GM18502 (cell line): ENCODE measurements around the gene HS2ST1.
"Not testable (repeated sequence)": the region's sequence is repeated elsewhere in the genome, so short reads cannot be mapped to it uniquely, and the experiment has no call there.

Source experiments
- ATAC-seq: cut with Tn5 transposase; IDR thresholded peaks from one replicate; pipeline ENCODE4 v1.9.1; 2021; ENCODE audit warnings: mild to moderate bottlenecking; ENCODE audit not compliant: unreplicated experiment, poor library complexity

Gene HS2ST1

DNA sequence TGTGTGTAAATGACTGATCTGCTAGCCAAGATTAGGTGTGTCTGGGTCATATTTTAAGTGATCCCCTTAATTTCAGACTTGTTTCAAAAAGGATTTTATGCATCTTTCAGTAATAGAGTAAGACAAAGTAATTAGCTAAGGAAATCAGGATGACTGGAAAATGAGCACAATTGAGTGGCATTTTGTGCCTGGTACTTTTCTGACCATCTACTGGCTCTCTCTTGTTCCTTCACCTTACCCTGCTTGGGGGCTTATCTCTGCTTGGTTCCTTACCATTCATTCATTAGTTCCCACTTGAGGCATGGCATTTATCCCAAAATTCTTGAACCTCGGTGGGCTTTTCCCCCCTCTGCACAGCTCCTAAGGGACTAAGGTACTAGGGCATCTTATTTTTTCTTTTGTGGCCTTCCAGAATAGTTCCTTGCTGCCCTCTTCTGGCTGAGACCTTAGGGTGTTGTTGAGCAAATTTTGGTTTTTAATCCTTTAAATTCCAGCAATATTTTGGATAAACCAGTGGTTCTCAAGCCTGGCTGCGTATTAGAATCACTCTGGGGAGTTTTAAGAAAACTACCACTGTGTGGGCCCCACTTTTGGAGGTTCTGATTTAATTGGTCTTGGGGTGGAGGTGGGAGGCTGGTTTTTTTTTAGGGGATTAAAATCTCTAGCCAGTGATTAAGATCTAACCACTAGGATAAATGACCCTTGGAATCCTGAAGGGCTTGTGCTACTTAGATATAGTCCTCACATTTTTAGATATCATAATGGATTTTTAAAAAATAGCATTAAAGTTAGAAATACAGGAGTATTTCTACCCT lies 50.8 kb downstream of the HS2ST1 start:
- ATAC-seq = no peak

DNA sequence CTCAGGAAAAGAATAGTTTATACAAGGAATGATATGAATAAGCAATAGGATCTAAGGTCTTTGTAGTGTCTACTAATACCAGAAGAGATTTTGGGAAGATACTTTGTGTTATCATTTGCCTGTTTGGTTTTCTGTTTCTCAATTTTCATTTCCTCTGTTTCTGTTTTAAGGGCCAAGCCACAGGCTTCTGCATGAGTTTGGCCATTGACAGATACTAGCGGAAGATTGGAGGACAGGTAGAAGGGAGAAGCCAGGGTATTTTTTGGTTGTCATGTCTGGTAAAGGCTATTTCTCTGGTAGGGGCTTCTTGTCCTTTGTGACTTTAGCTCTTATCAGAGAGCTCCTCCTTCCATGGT lies 51.4 kb downstream of the HS2ST1 start:
- peak; percentile 53 for ATAC-seq

DNA sequence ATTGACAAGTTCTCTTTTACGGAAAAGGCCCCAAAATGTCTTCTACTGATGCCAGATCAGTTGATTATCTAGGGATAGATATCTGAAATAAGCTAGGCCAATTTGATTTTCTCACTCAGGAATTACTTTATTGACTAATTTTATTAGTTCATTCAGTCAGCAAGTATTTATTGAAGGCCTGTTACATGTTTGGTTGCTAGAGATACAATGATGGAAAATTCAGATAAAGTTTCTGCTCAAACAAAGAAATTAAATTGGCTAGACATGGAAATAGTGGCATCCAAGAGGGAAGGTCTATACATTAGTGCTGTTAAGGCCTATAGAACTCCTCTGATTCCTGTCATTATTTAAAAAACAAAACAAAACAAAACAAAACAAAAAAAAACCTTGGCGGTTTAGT lies 56.5 kb downstream of the HS2ST1 start:
- ATAC-seq = no peak

DNA sequence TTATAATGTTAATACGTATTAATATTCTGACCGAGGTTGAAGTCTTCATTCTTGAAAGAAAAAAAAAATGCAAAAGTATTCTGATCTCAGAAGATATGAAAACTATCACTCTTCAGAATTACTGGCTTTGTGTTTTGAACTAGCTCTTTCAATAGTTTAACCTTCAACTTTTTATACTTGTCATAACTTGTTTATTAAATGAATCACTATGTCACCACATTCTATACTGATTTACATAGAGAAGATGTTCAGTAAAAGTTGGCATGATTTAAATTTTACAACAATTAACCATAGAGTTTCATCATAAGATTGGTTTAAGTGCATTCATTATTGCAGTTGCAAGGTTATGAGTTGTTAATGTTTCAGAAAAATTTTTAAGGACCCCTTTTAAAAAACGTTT lies 57.3 kb downstream of the HS2ST1 start:
- no peak for ATAC-seq

DNA sequence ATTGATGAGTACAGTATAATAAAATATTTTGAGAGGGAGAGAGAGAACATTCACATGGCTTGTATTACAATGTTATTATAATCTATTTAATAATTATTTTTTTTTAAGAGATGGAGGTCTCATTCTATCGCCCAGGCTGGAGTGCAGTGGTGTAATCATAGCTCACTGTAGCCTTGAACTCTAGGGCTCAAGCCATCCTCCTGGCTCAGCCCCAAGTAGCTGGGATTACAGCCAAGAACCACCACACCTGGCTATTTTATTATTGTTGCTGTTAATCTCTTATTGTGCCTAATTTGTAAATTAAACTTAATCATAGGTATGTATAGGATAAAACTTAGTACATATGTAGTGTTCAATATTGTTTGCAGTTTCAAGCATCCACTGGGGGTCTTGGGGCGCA lies 57.8 kb downstream of the HS2ST1 start:
- ATAC-seq = no peak

DNA sequence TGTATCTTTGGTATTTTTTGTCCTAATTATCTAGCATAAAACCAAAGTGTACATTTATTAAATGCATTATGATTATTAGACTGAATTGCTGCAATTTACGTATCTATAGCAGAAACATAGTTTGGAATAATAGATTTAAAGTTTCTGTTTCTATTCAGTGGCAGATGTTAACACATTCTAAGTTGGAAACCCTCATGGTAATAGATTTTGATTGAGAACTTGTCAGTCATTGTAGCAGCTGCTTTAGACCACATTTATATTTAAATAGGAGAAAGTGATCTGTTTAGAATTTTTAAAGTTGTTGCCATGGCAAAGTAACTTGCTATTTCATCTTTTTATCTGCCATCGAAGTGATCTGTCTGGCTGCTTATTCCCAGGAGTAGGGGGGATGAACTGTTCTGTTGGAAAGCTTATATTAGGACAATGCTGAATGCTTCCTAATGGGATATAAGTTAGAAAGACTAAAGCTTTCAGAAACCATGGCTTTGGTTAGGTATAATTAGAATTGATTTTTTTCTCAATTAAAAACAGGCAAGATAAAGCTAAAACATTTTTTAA lies 61.6 kb downstream of the HS2ST1 start:
- no peak for ATAC-seq

DNA sequence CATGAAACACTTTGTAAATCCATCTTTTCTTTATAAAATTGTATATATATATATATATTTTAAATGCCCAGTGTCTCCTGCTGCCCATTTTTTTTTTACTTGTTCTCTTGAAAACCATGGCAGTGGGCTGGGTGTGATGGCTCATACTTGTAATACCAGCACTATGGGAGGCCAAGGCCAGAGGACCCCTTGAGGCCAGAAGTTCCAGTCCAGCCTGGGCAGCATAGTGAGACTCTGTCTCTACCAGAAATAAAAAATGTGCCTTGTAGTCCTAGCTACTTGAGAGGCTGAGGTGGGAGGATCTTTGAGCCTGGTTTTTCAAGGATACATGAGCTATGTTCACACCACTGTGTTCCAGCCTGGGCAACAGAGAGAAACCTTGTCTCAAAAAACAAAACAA lies 62.2 kb downstream of the HS2ST1 start:
- ATAC-seq = no peak

DNA sequence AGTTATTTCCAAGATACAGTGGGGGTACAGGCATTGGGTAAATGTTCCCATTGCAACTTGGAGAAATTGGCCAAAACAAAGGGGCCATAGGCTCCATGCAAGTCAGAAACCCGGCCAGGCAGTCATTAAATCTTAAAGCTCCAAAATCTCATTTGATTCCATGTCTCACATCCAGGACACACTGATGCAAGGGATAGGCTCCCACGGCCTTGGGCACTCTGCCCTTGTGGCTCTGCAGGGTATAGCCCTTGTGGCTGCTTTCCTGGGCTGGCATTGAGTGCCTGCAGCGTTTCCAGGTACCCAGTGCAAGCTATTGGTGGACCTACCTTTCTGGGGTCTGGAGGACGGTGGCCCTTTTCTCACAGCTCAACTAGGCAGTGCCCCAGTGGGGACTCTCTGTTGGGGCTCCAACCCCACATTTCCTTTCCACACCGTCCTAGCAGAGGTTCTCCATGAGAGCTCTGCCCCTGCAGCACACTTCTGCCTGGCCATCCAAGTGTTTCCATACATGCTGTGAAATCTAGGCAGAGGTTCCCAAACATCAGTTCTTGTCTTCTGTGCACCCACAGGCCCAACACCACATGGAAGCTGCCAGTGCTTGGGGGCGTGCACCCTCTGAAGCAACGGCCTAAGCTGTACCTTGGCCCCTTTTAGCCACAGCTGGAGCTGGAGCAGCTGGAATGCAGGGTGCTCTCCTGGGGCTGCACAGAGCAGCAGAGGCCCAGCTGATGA lies 67.2 kb downstream of the HS2ST1 start:
- no peak for ATAC-seq

DNA sequence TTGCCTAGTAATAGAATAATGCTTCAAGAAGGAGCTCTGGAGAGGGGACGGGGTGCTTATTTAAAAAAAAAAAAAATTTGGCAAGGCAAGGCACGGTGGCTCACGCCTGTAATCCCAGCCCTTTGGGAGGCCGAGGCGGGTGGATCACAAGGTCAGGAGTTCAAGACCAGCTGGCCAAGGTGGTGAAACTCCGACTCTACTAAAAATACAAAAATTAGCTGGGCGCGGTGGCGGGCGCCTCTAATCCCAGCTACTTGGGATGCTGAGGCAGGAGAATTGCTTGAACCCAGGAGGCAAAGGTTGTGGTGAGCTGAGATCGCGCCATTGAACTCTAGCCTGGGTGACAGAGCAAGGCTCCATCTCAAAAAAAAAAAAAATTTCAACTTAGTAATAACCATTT lies 69.2 kb downstream of the HS2ST1 start:
- ATAC-seq = not testable (repeated sequence)

DNA sequence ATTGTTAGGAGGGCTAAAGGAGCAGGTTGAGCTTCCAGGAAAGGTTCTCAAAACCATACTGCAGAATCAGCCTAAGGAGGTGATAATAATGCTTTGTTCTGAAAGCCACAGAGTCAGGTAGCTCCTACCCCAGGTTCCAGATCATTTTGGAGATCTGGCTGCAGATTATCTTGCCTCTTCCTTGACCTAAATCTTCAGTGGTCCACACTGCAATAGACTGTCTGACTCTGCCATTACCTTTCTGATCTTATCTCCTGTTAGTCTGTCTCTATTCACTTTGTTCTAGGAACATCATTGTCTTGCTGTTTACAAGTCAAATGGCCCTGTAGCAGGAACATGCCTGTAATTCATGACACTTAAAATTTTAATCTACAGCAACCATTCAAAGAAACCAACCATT lies 73.0 kb downstream of the HS2ST1 start:
- ATAC-seq = no peak

DNA sequence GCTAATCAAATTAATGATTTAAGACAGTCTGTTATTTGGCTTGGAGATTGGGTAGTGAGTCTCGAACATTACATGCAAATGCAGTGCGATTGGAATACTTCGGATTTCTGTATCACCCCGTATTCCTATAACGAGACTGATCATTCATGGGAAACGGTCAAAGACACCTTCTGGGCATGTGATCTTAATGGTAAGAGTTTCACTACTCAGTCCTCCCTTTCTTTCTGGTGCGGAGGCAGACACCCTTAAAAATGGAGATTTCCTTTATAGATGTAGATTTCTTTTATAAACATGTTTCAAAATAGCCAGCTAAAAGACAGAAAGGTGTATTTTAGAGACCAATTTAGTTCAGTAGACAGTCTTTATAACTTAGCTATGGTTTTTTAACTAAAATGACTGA lies 74.4 kb downstream of the HS2ST1 start:
- no peak for ATAC-seq

DNA sequence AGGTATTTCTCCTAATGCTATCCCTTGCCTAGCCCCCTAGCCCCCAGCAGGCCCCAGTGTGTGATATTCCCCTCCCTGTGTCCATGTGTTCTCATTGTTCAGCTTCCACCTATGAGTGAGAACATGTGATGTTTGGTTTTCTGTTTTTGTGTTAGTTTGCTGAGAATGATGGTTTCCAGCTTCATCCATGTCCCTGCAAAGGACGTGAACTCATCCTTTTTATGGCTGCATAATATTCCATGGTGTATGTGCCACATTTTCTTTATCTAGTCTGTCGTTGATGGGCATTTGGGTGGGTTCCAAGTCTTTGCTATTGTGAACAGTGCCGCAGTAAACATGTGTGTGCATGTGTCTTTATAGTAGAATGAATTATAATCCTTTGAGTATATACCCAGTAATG lies 75.3 kb downstream of the HS2ST1 start:
- not testable (repeated sequence) for ATAC-seq

DNA sequence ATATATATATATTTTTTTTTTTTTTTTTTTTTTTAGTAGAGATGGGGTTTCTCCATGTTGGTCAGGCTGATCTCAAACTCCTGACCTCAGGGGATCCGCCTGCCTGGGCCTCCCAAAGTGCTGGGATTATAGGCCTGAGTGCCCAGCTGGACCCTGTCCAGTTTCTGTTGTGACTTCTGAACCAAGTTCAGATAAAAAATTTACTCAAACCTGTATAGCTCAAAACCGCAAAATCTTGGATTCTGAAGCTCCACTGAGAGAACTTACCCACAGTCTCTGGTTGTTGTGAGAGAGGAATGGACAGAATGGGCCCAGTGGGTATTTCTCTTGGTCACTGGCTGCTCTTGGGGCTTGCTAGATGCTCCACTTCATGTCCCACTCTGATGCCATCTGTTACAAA lies 76.4 kb downstream of the HS2ST1 start:
- no peak for ATAC-seq

DNA sequence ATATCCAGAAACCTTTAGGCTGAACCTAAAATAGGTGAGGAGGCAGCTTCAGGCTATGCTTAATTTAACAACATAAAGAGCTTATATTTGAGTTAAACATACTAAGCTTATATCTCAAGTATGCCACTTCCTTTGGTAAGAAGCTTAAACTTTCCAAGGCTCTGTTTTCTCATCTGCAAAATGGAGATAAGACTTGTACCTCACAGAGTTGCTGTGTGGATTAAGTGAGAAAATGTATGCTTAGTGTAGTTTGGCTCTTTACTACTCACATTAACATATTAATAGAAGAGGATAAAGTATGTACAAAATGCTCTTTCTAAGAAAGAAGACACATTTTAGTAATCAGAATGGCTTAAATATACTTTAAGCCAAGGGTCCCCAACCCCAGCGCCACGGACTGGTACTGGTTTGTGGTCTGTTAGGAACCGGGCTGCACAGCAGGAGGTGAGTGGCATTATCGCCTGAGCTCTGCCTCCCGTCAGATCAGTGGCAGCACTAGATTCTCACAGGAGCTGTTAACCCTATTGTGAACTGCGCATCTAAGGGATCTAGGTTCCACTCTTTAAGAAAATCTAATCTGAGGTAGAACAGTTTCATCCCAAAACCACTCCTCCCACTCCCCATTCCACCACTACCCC lies 77.2 kb downstream of the HS2ST1 start:
- no peak for ATAC-seq

DNA sequence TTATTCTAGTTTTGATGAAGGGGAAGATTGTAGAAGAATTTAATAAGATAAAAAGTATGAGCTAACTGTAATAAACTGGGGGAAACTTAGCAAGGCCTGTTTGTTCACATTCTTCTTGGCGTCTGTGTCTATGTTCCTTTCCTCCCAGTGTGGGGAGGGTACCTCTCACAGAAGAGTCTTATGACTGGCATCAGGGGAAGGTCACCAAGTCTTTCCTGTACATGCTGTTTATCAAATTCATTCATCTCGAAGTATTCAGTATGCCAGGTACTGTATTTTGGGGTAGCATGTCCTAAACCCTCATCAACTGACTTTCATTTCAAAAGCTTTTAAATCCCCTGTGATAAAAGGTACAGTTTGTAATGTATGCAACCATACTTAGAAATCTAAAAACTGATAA lies 78.4 kb downstream of the HS2ST1 start:
- no peak for ATAC-seq

DNA sequence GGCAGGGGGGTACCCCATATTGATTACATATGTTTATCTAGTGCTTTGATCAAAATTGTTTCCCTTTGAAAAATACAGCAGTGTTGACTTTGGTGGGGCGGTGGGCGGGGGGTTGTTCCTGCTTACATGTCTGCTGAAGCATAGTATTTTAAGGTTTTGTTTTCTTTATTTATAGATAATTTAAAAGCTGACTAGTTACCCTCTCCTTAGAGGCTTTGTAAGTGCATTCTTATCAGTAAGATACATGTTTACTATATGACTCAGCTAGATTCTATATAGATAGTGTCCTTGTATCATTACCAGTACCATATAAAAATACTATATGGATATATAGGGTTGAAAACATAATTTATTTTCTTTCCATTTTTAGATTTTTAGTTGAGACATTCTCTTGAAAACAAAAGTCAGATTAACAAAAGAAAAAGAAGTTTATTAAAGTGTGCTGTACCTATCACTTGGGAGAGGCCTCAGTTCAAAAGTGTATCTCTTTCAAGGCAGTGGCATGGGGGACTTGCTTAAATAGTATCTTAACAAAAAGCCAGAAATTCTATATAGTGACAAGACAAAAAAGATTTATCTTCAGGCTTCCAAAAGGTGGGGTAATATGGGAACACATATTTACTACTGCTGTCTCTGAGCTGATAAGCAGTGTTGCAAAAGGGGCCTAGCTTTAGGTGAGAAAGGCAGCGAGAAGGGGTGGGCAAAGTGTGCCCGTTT lies 79.0 kb downstream of the HS2ST1 start:
- no peak for ATAC-seq

DNA sequence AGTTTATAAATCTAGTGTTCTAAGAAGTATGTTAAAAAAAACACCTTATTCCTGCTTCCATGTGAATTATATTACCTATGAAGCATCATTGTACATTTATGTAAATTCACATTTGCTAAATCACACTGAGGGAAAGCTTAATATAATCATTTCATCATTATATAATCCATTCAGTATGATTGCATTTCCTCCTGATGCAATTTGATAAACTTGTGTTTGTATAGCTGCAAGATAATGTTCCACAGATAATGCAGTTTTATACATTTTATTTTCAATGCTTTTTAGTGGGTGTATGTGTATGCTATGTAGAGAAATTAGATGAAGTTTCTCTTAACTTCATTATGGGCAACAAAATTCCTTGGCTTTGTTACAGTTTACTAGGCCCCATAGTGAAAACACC lies 79.6 kb downstream of the HS2ST1 start:
- no peak for ATAC-seq

DNA sequence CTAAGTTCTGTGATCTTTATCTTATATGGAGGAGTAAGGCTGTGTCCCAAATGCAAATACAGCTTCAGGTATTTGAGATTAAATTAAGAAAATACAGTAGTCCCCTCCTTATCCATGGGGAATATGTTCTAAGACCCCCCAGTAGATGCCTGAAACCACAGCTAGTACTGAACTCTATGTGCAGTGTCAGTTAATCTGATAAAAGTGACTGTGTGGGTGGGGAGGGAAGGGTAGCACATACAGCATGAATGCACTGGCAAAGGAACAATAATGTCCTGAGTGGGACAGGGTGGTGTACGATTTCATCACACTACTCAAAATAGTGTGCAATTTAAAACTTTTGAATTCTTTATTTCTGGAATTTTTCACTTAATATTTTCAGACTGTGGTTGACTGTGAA lies 83.1 kb downstream of the HS2ST1 start:
- ATAC-seq = no peak

DNA sequence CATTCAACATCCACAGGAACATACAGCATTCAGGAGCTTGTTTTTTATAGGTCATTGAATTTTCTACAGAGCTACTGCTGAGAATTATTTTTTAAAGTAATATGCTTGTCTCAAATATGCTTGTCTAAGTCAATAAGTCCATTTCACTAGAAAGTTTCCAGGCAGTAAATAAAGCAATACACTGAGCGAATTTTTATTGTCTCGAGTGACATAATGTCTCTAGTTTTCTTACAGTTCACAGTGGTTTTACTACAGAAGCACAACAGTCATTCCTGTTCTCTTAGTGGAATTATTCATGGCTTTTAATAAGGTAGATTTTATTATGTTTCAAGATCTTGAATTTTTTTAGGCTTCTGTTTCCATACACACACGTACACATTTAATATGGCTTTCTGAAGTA lies 83.8 kb downstream of the HS2ST1 start:
- no peak for ATAC-seq

DNA sequence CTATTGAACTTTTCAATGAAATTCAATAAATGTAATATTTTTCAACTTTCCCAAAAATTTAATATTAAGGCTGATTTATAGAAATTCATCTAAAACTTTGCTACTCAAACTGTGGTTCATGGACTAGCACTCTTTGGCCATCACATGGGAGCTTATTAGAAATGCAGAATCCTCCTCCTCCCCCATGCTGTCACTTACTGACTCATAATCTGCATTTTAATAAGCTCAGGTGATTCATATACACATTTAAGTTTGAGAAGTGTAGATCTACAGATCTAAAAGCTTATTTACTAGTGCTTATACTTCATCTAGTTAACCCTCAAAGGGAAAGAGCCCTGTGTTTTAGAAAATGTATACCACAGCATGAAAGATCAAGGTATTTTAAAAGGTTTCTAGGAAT lies 84.3 kb downstream of the HS2ST1 start:
- no peak for ATAC-seq

DNA sequence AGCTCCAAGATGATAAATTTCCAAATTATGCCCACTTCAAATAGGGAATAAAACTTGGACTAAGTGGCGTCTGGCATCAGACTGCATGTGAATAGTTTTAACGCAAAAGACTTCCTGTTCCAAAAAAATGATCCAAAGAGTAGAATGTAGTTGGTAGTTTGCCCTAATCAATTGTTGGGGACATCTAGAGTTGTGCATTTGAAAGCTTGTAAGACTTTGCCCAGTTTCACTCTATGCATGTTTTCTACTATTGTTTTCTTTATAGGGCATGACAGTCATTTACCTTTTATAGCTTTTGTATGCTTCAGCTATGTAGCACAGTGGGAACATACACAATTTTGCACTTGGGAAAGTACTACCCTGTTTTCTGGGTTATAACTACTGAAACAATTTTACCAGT lies 86.0 kb downstream of the HS2ST1 start:
- ATAC-seq = no peak
